KMS-11 (cell line): ENCODE results near the gene FCN1.

ENCODE experiments used
- H2AFZ ChIP-seq: fragments of 200-600 bp; sonication (generic); 2 replicates; pipeline ENCODE4 v1.6.1; 2016; ENCODE audit warnings: antibody characterized with exemption, mixed run types, low read depth
- H3K27ac ChIP-seq: fragments of 200-600 bp; sonication (generic); 2 replicates; pipeline ENCODE4 v1.6.1; 2016; ENCODE audit warnings: mild to moderate bottlenecking, mixed run types
- H3K27me3 ChIP-seq: fragments of 200-600 bp; sonication (generic); 2 replicates; pipeline ENCODE4 v1.6.1; 2017; ENCODE audit warnings: mild to moderate bottlenecking, low read depth, mixed run types, moderate library complexity; ENCODE audit not compliant: insufficient read depth
- H3K36me3 ChIP-seq: fragments of 200-600 bp; sonication (generic); 2 replicates; pipeline ENCODE4 v1.6.1; 2017; ENCODE audit warnings: mild to moderate bottlenecking, mixed run types; ENCODE audit not compliant: insufficient read depth
- H3K4me1 ChIP-seq: fragments of 200-600 bp; sonication (generic); 2 replicates; pipeline ENCODE4 v1.6.1; 2016; ENCODE audit warnings: mild to moderate bottlenecking, low read depth, mixed run types; ENCODE audit not compliant: poor library complexity, severe bottlenecking
- H3K4me2 ChIP-seq: fragments of 200-600 bp; sonication (generic); 2 replicates; pipeline ENCODE4 v1.7.0; 2016; ENCODE audit warnings: mild to moderate bottlenecking, mixed run types
- H3K4me3 ChIP-seq: fragments of 200-600 bp; sonication (generic); IDR thresholded peaks from 2 replicates; pipeline ENCODE4 v1.6.1; 2017; ENCODE audit warnings: low read depth, low read length, mixed read lengths; ENCODE audit not compliant: insufficient read depth
- H3K79me2 ChIP-seq: fragments of 200-600 bp; sonication (generic); 2 replicates; pipeline ENCODE4 v1.6.1; 2016; ENCODE audit warnings: low read depth, mixed run types; ENCODE audit not compliant: insufficient read depth
- H3K9ac ChIP-seq: fragments of 200-600 bp; sonication (generic); 2 replicates; pipeline ENCODE4 v1.6.1; 2016; ENCODE audit warnings: mild to moderate bottlenecking, mixed run types
- H4K20me1 ChIP-seq: fragments of 200-600 bp; sonication (generic); 2 replicates; pipeline ENCODE4 v1.6.1; 2016; ENCODE audit warnings: mild to moderate bottlenecking, mixed run types; ENCODE audit not compliant: insufficient read depth
- CTCF ChIP-seq: fragments of 200-600 bp; sonication (generic); conservative IDR thresholded peaks from 2 replicates; pipeline ENCODE4 v1.6.1; 2017; ENCODE audit warnings: low read depth, mild to moderate bottlenecking, antibody characterized with exemption, low read length, moderate library complexity, mixed read lengths

Gene FCN1

GRCh38 chr9:134955156-134955555 lies 37.4 kb upstream of the FCN1 start:
- Histone ChIP-seq H3K27ac (no peak overlapping the region), H3K27me3 (peaks cover 6% of the 10 kb centered on the region; the same call in 1 of the 2 replicates)

GRCh38 chr9:134951994-134952393 lies 34.3 kb upstream of the FCN1 start:
- Histone ChIP-seq H3K27ac (no peak overlapping the region), H2AFZ (no peak overlapping the region), H3K4me2 (no peak overlapping the region), H3K9ac (no peak overlapping the region), H3K36me3 (no peaks in the 10 kb centered on the region), H4K20me1 (no peaks in the 10 kb centered on the region), H3K27me3 (peaks cover 11% of the 10 kb centered on the region; the same call in 1 of the 2 replicates), H3K4me1 (no peaks in the 10 kb centered on the region), H3K79me2 (no peaks in the 10 kb centered on the region), H3K4me3 (no peak overlapping the region)
- no peak for TF ChIP-seq CTCF

More at GRCh38 chr9:134955156-134955555, 37.4 kb upstream of the FCN1 start:
- Histone ChIP-seq H3K9ac (no peak overlapping the region), H3K79me2 (no peaks in the 10 kb centered on the region), H3K4me1 (no peaks in the 10 kb centered on the region), H4K20me1 (no peaks in the 10 kb centered on the region), H3K4me2 (no peak overlapping the region), H3K4me3 (no peak overlapping the region), H3K36me3 (no peaks in the 10 kb centered on the region), H2AFZ (no peak overlapping the region)
- no peak for TF ChIP-seq CTCF

GRCh38 chr9:134951461-134951860 lies 33.7 kb upstream of the FCN1 start:
- no peak for TF ChIP-seq CTCF

GRCh38 chr9:134950386-134951210 lies 32.9 kb upstream of the FCN1 start:
- no peak overlapping the region for H3K4me2 ChIP-seq
- H3K36me3 ChIP-seq = no peaks in the 10 kb centered on the region
- no peak overlapping the region for H3K27ac ChIP-seq
- no peaks in the 10 kb centered on the region for H3K4me1 ChIP-seq
- no peak for TF ChIP-seq CTCF
- H3K9ac ChIP-seq = no peak overlapping the region
- H3K79me2 ChIP-seq = no peaks in the 10 kb centered on the region
- H2AFZ ChIP-seq = no peak overlapping the region
- no peaks in the 10 kb centered on the region for H4K20me1 ChIP-seq
- H3K27me3 ChIP-seq = peaks cover 11% of the 10 kb centered on the region; the same call in 1 of the 2 replicates
- no peak overlapping the region for H3K4me3 ChIP-seq

More at GRCh38 chr9:134951461-134951860, 33.7 kb upstream of the FCN1 start:
- no peak overlapping the region for H3K4me2 ChIP-seq
- no peak overlapping the region for H3K4me3 ChIP-seq
- no peaks in the 10 kb centered on the region for H4K20me1 ChIP-seq
- H3K27me3 ChIP-seq = peaks cover 11% of the 10 kb centered on the region; the same call in 1 of the 2 replicates
- H2AFZ ChIP-seq = no peak overlapping the region
- H3K36me3 ChIP-seq = no peaks in the 10 kb centered on the region
- H3K79me2 ChIP-seq = no peaks in the 10 kb centered on the region
- no peak overlapping the region for H3K9ac ChIP-seq
- H3K27ac ChIP-seq = no peak overlapping the region
- no peaks in the 10 kb centered on the region for H3K4me1 ChIP-seq
